Endothelial cell of umbilical vein (primary cell): ENCODE results near the gene KLK8.

Source experiments
- GATA2 ChIP-seq: IDR thresholded peaks from 2 replicates; pipeline ENCODE4 v1.7.0; 2011; ENCODE audit warnings: low read depth, mild to moderate bottlenecking, moderate library complexity, mixed read lengths, low read length; ENCODE audit not compliant: insufficient read length, insufficient read depth
- MAX ChIP-seq: IDR thresholded peaks from 2 replicates; pipeline ENCODE4 v1.6.1; 2011; ENCODE audit not compliant: insufficient read depth, insufficient read length
- POLR2A ChIP-seq: IDR thresholded peaks from 2 replicates; pipeline ENCODE4 v1.6.1; 2012; ENCODE audit warnings: low read depth, mild to moderate bottlenecking, control low read depth, low read length
- POLR2AphosphoS5 ChIP-seq: IDR thresholded peaks from 2 replicates; pipeline ENCODE4 v1.6.1; 2012; ENCODE audit warnings: low read depth, mild to moderate bottlenecking, control low read depth, low read length, moderate library complexity; ENCODE audit not compliant: insufficient read depth
- TF ChIP-seq, protein P1 (sequence below), 2 donors: IDR thresholded peaks; 1 replicate in 1 of 2; 2 replicates in 1 of 2; pipeline ENCODE4 v1.5.1; 2011; ENCODE audit warnings: low read length in 2 of 2, mild to moderate bottlenecking in 2 of 2, moderate library complexity in 2 of 2, control low read depth in 1 of 2, inconsistent platforms in 1 of 2, low read depth in 1 of 2; ENCODE audit not compliant: insufficient read depth in 1 of 2; ENCODE audit errors: extremely low read depth in 1 of 2

GRCh38 chr19:50963381-50963780, 38.0 kb downstream of the KLK8 start:
- TF ChIP-seq, protein P1, sequence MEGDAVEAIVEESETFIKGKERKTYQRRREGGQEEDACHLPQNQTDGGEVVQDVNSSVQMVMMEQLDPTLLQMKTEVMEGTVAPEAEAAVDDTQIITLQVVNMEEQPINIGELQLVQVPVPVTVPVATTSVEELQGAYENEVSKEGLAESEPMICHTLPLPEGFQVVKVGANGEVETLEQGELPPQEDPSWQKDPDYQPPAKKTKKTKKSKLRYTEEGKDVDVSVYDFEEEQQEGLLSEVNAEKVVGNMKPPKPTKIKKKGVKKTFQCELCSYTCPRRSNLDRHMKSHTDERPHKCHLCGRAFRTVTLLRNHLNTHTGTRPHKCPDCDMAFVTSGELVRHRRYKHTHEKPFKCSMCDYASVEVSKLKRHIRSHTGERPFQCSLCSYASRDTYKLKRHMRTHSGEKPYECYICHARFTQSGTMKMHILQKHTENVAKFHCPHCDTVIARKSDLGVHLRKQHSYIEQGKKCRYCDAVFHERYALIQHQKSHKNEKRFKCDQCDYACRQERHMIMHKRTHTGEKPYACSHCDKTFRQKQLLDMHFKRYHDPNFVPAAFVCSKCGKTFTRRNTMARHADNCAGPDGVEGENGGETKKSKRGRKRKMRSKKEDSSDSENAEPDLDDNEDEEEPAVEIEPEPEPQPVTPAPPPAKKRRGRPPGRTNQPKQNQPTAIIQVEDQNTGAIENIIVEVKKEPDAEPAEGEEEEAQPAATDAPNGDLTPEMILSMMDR (IDR thresholded peaks at IDR 0.05; ENCODE audit: extremely low read depth in 1 of 2, insufficient read depth in 1 of 2, low read depth in 1 of 2, low read length in 2 of 2): no peak
- no peak for TF ChIP-seq POLR2A
- TF ChIP-seq MAX: no peak
- TF ChIP-seq POLR2AphosphoS5: no peak
- TF ChIP-seq GATA2: no peak
